Endothelial cell of hepatic sinusoid (primary cell): ENCODE measurements around the gene CDCA7.
"Not testable (repeated sequence)": the region's sequence is repeated elsewhere in the genome, so short reads cannot be mapped to it uniquely, and the experiment has no call there.

ENCODE experiments used
- in situ Hi-C: cut with HindIII; loops from 2 replicates; pipeline ENCODE4 v1.10.0; 2017; ENCODE audit warnings: low sequenced_read_pairs

Gene CDCA7

DNA sequence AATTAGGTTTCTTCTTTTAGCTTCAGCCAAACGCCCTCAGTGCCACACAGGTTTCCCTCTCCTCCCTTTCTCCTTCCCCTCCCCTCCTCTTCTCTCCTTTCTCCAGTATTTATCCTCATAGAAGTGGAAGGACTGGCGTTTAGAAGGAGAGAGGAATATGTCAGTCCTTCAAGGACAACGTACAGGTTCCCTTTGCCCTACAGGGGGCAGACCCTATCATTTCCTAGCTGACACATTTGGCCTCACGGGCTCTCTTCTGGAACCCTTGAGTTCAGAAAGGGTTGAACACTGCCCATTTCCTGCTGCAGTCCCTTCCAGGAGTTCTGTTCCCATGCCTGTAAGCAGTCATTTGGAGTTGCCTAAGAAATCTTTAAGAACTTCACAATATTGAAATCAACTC lies 46.1 kb downstream of the CDCA7 start:
- in situ Hi-C loops, result loop anchor here (10.0 kb wide), 1 partner anchor 944 kb away; no protein-coding TSS in a partner anchor

GRCh38 chr2:173401716-173402326 lies 47.1 kb downstream of the CDCA7 start:
- in situ Hi-C loops, result loop anchor here (10.0 kb wide), 1 partner anchor 943 kb away; no protein-coding TSS in a partner anchor

DNA sequence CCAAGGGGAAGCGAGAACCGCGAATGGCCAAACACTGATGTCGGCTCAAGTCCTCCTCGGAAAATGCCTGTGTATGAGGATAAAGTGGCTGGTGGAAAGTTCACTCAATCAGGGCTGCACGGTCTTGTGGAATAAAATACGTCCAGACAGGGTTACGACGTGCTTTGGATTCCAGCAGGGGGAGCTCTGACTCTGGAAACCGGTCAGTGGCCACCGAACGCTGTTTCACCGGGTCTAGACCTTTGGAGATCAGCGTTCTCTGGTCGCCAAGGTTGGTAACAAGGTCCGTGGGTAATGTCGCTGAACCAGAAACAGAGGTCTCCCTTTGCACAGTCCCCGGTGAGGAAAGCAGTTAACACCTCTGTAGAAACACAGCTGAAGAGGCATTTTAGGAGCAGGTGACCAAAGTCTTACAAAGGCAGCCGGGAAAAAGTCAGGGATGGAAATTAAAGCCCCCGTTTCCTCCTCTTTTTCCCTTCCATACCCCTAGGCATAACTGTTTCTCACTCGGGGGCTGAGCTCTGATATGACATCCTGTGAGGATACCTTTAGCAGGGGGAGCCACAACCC lies 47.8 kb downstream of the CDCA7 start:
- in situ Hi-C loops, result loop anchor here (10.0 kb wide), 1 partner anchor 942 kb away; no protein-coding TSS in a partner anchor

DNA sequence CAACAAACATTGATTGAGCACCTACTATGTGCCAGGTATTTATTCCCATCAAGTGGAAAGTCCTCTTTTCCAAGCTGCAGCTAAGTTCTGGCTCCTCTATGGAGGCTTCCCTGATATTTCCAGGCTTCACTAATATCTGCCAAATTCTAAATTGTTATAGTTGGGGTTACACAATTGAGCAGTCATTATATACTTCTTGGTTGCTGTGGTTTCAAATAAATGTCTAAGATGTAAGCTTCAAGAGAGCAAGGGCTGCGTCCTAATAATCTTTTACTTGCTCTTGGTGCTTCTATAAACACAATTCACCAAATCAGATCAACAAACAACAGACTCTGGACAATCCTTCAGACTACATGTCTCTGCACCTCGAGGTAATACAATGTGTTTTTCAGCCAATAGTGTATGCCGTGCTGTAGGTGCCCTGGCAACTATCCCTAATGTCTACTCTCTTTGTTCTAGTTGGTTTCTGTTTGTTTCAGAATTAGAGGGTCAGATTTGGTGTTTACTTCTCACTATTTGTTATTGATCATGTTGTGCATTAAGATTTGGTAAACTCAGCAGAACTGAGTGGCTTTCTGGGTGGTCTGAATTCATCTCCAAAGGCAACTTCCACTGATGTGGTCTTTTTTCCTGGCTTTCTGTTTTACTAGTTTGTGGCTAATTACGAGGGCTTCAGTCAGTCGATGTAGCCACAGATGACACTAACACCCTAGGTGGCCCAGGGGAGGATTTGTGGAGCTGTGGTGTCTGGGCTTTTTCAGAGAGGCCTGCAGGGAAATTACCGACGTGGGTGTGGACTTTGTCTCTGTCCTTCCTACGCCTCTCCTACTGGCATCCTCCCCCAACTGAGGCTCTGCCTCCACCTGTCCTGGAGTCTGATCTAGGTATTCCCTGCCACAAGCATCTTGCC lies 50.4 kb downstream of the CDCA7 start:
- in situ Hi-C loops, result loop anchor here (10.0 kb wide), 1 partner anchor 940 kb away; no protein-coding TSS in a partner anchor

DNA sequence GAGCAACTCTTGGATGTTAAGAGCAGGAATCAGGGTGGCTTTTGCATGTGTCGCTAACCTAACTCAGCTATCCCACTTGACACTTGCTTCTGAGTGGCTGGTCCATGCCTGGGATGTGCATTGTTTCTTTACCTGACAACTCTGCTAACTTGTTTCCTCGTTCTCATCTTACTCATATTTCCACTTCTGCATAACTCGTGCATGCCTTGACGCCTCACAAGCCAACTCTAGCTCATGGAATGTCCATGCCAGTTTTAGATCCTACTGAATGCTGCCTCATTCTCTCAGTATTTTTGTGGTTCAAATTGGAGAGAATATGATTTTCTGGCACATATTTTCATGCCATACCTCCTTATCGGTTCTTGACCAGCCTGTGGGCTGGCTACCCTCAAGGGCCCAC lies 52.5 kb downstream of the CDCA7 start:
- in situ Hi-C loops, result loop anchor here (10.0 kb wide), 1 partner anchor 938 kb away; no protein-coding TSS in a partner anchor

DNA sequence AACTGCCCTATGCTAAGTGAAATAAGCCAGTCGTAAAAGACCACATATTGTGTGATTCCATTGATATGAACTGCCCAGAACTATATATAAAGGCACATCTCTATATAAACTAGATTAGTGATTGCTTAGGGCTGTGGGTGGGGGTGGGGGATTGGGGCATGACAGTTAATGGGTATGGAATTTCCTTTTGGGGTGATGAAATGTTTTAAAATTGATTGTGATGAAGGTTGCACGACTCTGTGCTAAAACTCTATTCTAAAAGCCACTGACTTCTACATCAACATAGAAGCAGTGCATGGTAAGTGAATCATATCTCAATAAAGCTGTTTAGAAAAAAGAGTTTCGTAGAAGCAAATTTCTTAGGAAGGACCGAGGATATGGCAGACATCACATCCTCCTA lies 53.0 kb downstream of the CDCA7 start:
- in situ Hi-C loops, result loop anchor here (10.0 kb wide), 1 partner anchor 937 kb away; no protein-coding TSS in a partner anchor

- in situ Hi-C loops, result no loop called here
These were observed 55.9 kb downstream of the CDCA7 start for GRCh38 chr2:173410579-173410978.

GRCh38 chr2:173412628-173413027 lies 58.0 kb downstream of the CDCA7 start:
- in situ Hi-C loops, result no loop called here

DNA sequence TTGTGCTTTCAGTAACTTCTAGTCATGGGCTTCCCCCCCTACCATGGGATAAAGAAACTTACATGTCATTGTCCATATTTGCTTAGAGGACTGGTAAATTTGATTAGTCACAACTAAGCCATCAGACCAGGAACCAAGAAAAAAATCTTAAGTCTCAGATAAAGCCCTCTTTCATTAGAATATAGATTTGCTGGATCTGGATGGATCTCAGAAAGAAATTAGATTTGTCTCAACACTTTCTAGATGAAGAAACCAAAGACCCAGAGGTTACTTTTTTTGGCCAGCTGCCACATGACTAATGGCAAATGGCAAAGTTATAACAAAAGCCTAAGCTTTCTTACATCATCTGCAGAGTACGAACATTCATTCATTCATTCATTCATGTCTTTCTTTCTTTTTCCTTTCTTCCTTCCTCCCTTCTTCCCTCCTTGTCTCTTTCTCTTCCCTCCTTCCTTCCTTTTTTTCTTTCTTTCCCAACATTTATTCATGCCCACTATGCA lies 60.2 kb downstream of the CDCA7 start:
- in situ Hi-C loops, result no loop called here

GRCh38 chr2:173415431-173416381 lies 61.0 kb downstream of the CDCA7 start:
- in situ Hi-C loops, result no loop called here

DNA sequence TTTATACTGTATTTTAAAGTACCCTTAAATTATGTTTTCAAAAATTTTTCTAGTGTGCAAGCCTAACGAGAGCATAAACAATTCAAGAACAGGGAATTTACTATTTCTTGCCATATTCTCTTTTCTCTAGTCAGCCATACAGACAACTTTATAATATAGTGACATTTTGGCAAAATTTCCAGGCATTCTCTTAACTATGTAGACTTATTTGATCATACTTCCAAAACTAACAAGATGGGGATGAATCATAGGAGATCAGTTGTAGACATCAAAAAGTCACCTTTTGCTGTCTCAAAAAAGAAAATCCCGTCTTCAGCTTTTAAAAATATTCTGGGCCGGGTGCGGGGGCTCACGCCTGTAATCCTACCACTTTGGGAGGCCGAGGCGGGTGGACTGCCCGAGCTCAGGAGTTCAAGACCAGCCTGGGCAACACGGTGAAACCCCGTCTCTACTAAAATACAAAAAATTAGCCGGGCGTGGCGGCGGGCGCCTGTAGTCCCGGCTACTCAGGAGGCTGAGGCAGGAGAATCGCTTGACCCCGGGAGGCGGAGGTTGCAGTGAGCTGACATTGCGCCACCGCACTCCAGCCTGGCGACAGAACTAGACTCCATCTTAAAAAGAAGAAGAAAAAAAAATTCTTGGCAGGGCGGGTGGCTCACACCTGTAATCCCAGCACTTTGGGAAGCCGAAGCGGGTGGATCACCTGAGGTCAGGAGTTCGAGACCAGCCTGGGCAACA lies 61.9 kb downstream of the CDCA7 start:
- in situ Hi-C loops, result not testable (repeated sequence)

DNA sequence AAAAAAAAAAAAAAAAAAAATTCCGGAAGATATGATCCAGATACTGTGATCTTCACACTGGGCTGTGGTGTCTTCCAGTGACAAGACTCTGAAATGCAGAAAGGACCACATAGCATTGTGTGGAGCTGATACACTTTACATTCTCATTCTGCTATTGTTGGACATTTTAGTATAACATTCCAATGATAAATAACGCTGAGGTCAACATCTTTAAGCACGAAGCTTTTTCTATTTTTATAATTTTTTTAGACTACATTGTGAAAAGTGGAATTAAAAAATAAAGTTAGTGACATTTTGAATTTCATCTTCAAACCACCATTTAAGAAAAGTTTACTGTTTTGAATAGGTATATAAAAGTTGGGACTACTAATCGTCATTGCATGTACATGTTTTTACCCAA lies 62.7 kb downstream of the CDCA7 start:
- in situ Hi-C loops, result no loop called here

- in situ Hi-C loops, result no loop called here
These were observed 63.1 kb downstream of the CDCA7 start for GRCh38 chr2:173417802-173418201.
